Hepatocyte (in vitro differentiated cells): ENCODE results near the gene PALD1. TPM values are rescaled to one million over a fixed set of nuclear protein-coding genes. Genes with fewer than 3 reads are reported as not detected.

Source experiments
- DNase-seq: peaks from one replicate; pipeline ENCODE4 v3.0.0-alpha.2; 2016; ENCODE audit warnings: low spot score
- H2AFZ ChIP-seq: fragments of 200-600 bp; sonication (generic); 2 replicates; pipeline ENCODE4 v1.6.0; 2016; ENCODE audit warnings: antibody characterized with exemption, mild to moderate bottlenecking
- H3K27ac ChIP-seq: fragments of 200-600 bp; sonication (generic); 2 replicates; pipeline ENCODE4 v1.5.1; 2016; ENCODE audit warnings: mild to moderate bottlenecking
- H3K27me3 ChIP-seq: fragments of 200-600 bp; sonication (generic); 2 replicates; pipeline ENCODE4 v1.6.1; 2016
- H3K36me3 ChIP-seq: fragments of 200-600 bp; sonication (generic); replicated peaks from 2 replicates; pipeline ENCODE4 v1.5.1; 2016; ENCODE audit warnings: low read depth; ENCODE audit not compliant: insufficient read depth
- H3K4me1 ChIP-seq: fragments of 200-600 bp; sonication (generic); 2 replicates; pipeline ENCODE4 v1.5.1; 2016; ENCODE audit warnings: mild to moderate bottlenecking, moderate library complexity; ENCODE audit not compliant: insufficient read depth
- H3K4me2 ChIP-seq: fragments of 200-600 bp; sonication (generic); 2 replicates; pipeline ENCODE4 v1.6.0; 2016
- H3K4me3 ChIP-seq: fragments of 200-600 bp; sonication (generic); 2 replicates; pipeline ENCODE4 v1.5.1; 2016; ENCODE audit warnings: mild to moderate bottlenecking
- H3K79me2 ChIP-seq: fragments of 200-600 bp; sonication (generic); 2 replicates; pipeline ENCODE4 v1.6.0; 2017; ENCODE audit warnings: mild to moderate bottlenecking
- H3K9me2 ChIP-seq: fragments of 200-600 bp; sonication (generic); replicated peaks from 2 replicates; pipeline ENCODE4 v1.6.0; 2017; ENCODE audit warnings: mild to moderate bottlenecking; ENCODE audit not compliant: insufficient read depth
- H3K9me3 ChIP-seq: fragments of 200-600 bp; sonication (generic); 2 replicates; pipeline ENCODE4 v1.5.1; 2016; ENCODE audit warnings: low read depth, mild to moderate bottlenecking
- H4K20me1 ChIP-seq: fragments of 200-600 bp; sonication (generic); 2 replicates; pipeline ENCODE4 v1.6.0; 2016; ENCODE audit warnings: mild to moderate bottlenecking; ENCODE audit not compliant: insufficient read depth, poor library complexity, severe bottlenecking
- CTCF ChIP-seq: fragments of 200-600 bp; sonication (generic); IDR thresholded peaks from 2 replicates; pipeline ENCODE4 v1.5.1; 2016; ENCODE audit warnings: antibody characterized with exemption, mild to moderate bottlenecking; ENCODE audit not compliant: poor library complexity
- EZH2 ChIP-seq: fragments of 200-600 bp; sonication (generic); IDR thresholded peaks from 2 replicates; pipeline ENCODE4 v1.6.1; 2016; ENCODE audit warnings: antibody characterized with exemption, mild to moderate bottlenecking, borderline replicate concordance
- EZH2phosphoT487 ChIP-seq: fragments of 200-600 bp; sonication (generic); IDR thresholded peaks from one replicate; pipeline ENCODE4 v1.6.1; 2018; ENCODE audit warnings: antibody characterized with exemption, mild to moderate bottlenecking, low read depth, moderate library complexity; ENCODE audit not compliant: unreplicated experiment, severe bottlenecking
- WGBS: methylation state at CpG from one replicate; pipeline ENCODE4 v1.1.6; 2016; ENCODE audit warnings: low lambda C conversion rate; ENCODE audit errors: missing lambda C conversion rate; 5-methylcytosine and 5-hydroxymethylcytosine counted together
- polyA plus RNA-seq: library from polyadenylated mRNA; unstranded; fragments of >200 nt; fragmentation: Nextera tagmentation; extraction: Ambion mirVana; gene quantifications from 2 replicates; pipeline ENCODE4 v1.2.1, GENCODE V29; 2016
- total RNA-seq: library from RNA; depleted of rRNA; stranded (reverse); fragments of >200 nt; gene quantifications from 2 replicates; pipeline ENCODE4 v1.2.3, GENCODE V29; 2014

The PALD1 gene
- total and polyA plus RNA-seq, 2 experiments from 2014 or later = 1.3 to 2.2 TPM

GRCh38 chr10:70558295-70558694, 79.7 kb downstream of the PALD1 start:
- WGBS = 90% methylated on average over 11 of the region's 11 CpGs
- Histone ChIP-seq H3K4me3 (no peak overlapping the region), H3K27me3 (no peaks in the 10 kb centered on the region), H3K27ac (no peak overlapping the region), H4K20me1 (no peaks in the 10 kb centered on the region), H3K36me3 (no peaks in the 10 kb centered on the region), H2AFZ (no peak overlapping the region), H3K4me1 (peaks cover 15% of the 10 kb centered on the region), H3K9me3 (no peaks in the 10 kb centered on the region), H3K79me2 (no peaks in the 10 kb centered on the region), H3K9me2 (no peaks in the 10 kb centered on the region), H3K4me2 (peak overlapping the region; percentile 66)
- TF ChIP-seq EZH2 (no peak), EZH2phosphoT487 (no peak), CTCF (no peak)
- DNase-seq = no peak

- Histone ChIP-seq H3K79me2 (no peaks in the 10 kb centered on the region), H3K27ac (peak overlapping the region; percentile 4), H3K36me3 (no peaks in the 10 kb centered on the region), H3K9me3 (no peaks in the 10 kb centered on the region), H3K27me3 (no peaks in the 10 kb centered on the region), H3K4me1 (peaks cover 15% of the 10 kb centered on the region), H2AFZ (no peak overlapping the region), H3K4me2 (peak overlapping the region; percentile 66), H3K9me2 (no peaks in the 10 kb centered on the region), H4K20me1 (no peaks in the 10 kb centered on the region), H3K4me3 (no peak overlapping the region)
- TF ChIP-seq EZH2phosphoT487 = no peak
- TF ChIP-seq CTCF = peak; percentile 58
- TF ChIP-seq EZH2 = no peak
- 46% methylated on average over 17 of the region's 20 CpGs for WGBS
- DNase-seq = peak; percentile 75
These were observed 80.6 kb downstream of the PALD1 start for GRCh38 chr10:70558871-70559810.

- H3K4me1 ChIP-seq = peaks cover 15% of the 10 kb centered on the region
These were observed 81.3 kb downstream of the PALD1 start for GRCh38 chr10:70559861-70560260.

More at GRCh38 chr10:70559861-70560260, 81.3 kb downstream of the PALD1 start:
- 81% methylated on average over 5 of the region's 5 CpGs for WGBS
- DNase-seq = no peak
- no peak overlapping the region for H3K4me3 ChIP-seq
- H4K20me1 ChIP-seq = no peaks in the 10 kb centered on the region
- no peak overlapping the region for H3K27ac ChIP-seq
- TF ChIP-seq CTCF = no peak
- no peak for TF ChIP-seq EZH2phosphoT487
- TF ChIP-seq EZH2 = no peak
- no peak overlapping the region for H2AFZ ChIP-seq
- H3K9me2 ChIP-seq = no peaks in the 10 kb centered on the region
- no peak overlapping the region for H3K4me2 ChIP-seq
- H3K27me3 ChIP-seq = no peaks in the 10 kb centered on the region
- no peaks in the 10 kb centered on the region for H3K36me3 ChIP-seq
- H3K79me2 ChIP-seq = no peaks in the 10 kb centered on the region
- H3K9me3 ChIP-seq = no peaks in the 10 kb centered on the region
